Bone marrow (tissue), 2 donors: ENCODE data around the gene RAD50.
"Not testable (repeated sequence)": the region's sequence is repeated elsewhere in the genome, so short reads cannot be mapped to it uniquely, and the experiment has no call there.

Source experiments
- DNase-seq, 2 donors: peaks; one replicate each; lab custom pipeline; 2025; lab: John Stamatoyannopoulos, UW

The RAD50 gene

GRCh38 chr5:132674671-132675506 is 118.1 kb downstream of the RAD50 start:
- no peak for DNase-seq

GRCh38 chr5:132675936-132676689 is 119.3 kb downstream of the RAD50 start:
- no peak for DNase-seq

- DNase-seq: no peak
These were observed 120.4 kb downstream of the RAD50 start for GRCh38 chr5:132677191-132677590.

GRCh38 chr5:132677682-132678400 is 121.1 kb downstream of the RAD50 start:
- no peak for DNase-seq

GRCh38 chr5:132678735-132679134 is 122.0 kb downstream of the RAD50 start:
- no peak for DNase-seq

GRCh38 chr5:132679166-132679565 is 122.4 kb downstream of the RAD50 start:
- DNase-seq: no peak

- no peak for DNase-seq
These were observed 123.1 kb downstream of the RAD50 start for GRCh38 chr5:132679717-132680380.

- DNase-seq: no peak
These were observed 124.2 kb downstream of the RAD50 start for GRCh38 chr5:132680780-132681475.

GRCh38 chr5:132681476-132681831 is 124.7 kb downstream of the RAD50 start:
- no peak for DNase-seq

GRCh38 chr5:132681983-132682382 is 125.2 kb downstream of the RAD50 start:
- DNase-seq: no peak

- no peak for DNase-seq
These were observed 127.7 kb downstream of the RAD50 start for GRCh38 chr5:132684491-132684890.

- no peak for DNase-seq
These were observed 128.3 kb downstream of the RAD50 start for GRCh38 chr5:132684922-132685720.

GRCh38 chr5:132686193-132686592 is 129.4 kb downstream of the RAD50 start:
- no peak for DNase-seq

GRCh38 chr5:132687995-132688394 is 131.2 kb downstream of the RAD50 start:
- DNase-seq: no peak

GRCh38 chr5:132688536-132689339 is 132.0 kb downstream of the RAD50 start:
- no peak for DNase-seq

- no peak for DNase-seq
These were observed 132.7 kb downstream of the RAD50 start for GRCh38 chr5:132689513-132689912.

GRCh38 chr5:132690156-132690555 is 133.4 kb downstream of the RAD50 start:
- DNase-seq: no peak

- DNase-seq: not testable (repeated sequence)
These were observed 135.2 kb downstream of the RAD50 start for GRCh38 chr5:132691755-132692631.

GRCh38 chr5:132692632-132692967 is 135.8 kb downstream of the RAD50 start:
- DNase-seq: no peak
